Measurements from ENCODE around the gene NMNAT3. TPM values are rescaled to one million over a fixed set of nuclear protein-coding genes. Genes with fewer than 3 reads are reported as not detected.
A peak's percentile ranks its signal among the peaks of the same experiment; 100 is the strongest.

The NMNAT3 gene
- total RNA-seq, 2 donors from 2014 or later = 3.0 to 14.1 TPM

- TF ChIP-seq CTCF (IDR thresholded peaks at IDR 0.05) = no peak
- Histone ChIP-seq H3K4me1 (ENCODE audit: control insufficient read depth in 1 of 2, low read depth in 2 of 2) (peaks cover 6 to 48% of the 10 kb centered on the region in 2 donors), H3K36me3 (no peaks in the 10 kb centered on the region), H3K27me3 (replicated peaks; ENCODE audit: insufficient read depth) (no peaks in the 10 kb centered on the region), H3K27ac (no peak overlapping the region), H3K9me3 (no peaks in the 10 kb centered on the region), H3K4me3 (peak overlapping the region; percentile 88)
- no peak for DNase-seq (ENCODE audit: low spot score)
- ATAC-seq (ENCODE audit: insufficient number of reproducible peaks, low FRiP score, low read depth) = no peak
Measured at GRCh38 chr3:139540651-139541531, 136.9 kb downstream of the NMNAT3 start.

- H3K9me3 ChIP-seq = no peaks in the 10 kb centered on the region
- no peak for TF ChIP-seq CTCF (IDR thresholded peaks at IDR 0.05)
- no peaks in the 10 kb centered on the region for H3K27me3 ChIP-seq (replicated peaks; ENCODE audit: insufficient read depth)
- ATAC-seq (ENCODE audit: insufficient number of reproducible peaks, low FRiP score, low read depth) (no peak), DNase-seq (ENCODE audit: low spot score) (no peak)
- peaks cover 23 to 70% of the 10 kb centered on the region in 2 donors for H3K4me1 ChIP-seq (ENCODE audit: control insufficient read depth in 1 of 2, low read depth in 2 of 2)
- peak overlapping the region; percentile 64 to 67 for H3K27ac ChIP-seq
- H3K4me3 ChIP-seq = peak overlapping the region; percentile 88
- H3K36me3 ChIP-seq = no peaks in the 10 kb centered on the region
Measured at GRCh38 chr3:139538733-139539132, 139.0 kb downstream of the NMNAT3 start.

GRCh38 chr3:139537795-139538621 is 139.8 kb downstream of the NMNAT3 start:
- DNase-seq (ENCODE audit: low spot score) (no peak), ATAC-seq (ENCODE audit: insufficient number of reproducible peaks, low FRiP score, low read depth) (no peak)
- Histone ChIP-seq H3K4me1 (ENCODE audit: control insufficient read depth in 1 of 2, low read depth in 2 of 2) (peaks cover 31 to 77% of the 10 kb centered on the region in 2 donors), H3K36me3 (no peaks in the 10 kb centered on the region), H3K9me3 (no peaks in the 10 kb centered on the region), H3K4me3 (peak overlapping the region; percentile 88), H3K27me3 (replicated peaks; ENCODE audit: insufficient read depth) (no peaks in the 10 kb centered on the region), H3K27ac (peak overlapping the region; percentile 64 to 67)
- TF ChIP-seq CTCF (IDR thresholded peaks at IDR 0.05) = no peak

- H3K27ac ChIP-seq = no peak overlapping the region
Measured at GRCh38 chr3:139537361-139537760, 140.4 kb downstream of the NMNAT3 start.

More at GRCh38 chr3:139537361-139537760, 140.4 kb downstream of the NMNAT3 start:
- H3K9me3 ChIP-seq = no peaks in the 10 kb centered on the region
- ATAC-seq (ENCODE audit: insufficient number of reproducible peaks, low FRiP score, low read depth) (no peak), DNase-seq (ENCODE audit: low spot score) (no peak)
- H3K4me1 ChIP-seq (ENCODE audit: control insufficient read depth in 1 of 2, low read depth in 2 of 2) = peaks cover 32 to 81% of the 10 kb centered on the region in 2 donors
- no peaks in the 10 kb centered on the region for H3K36me3 ChIP-seq
- no peak overlapping the region for H3K4me3 ChIP-seq
- no peak for TF ChIP-seq CTCF (IDR thresholded peaks at IDR 0.05)
- no peaks in the 10 kb centered on the region for H3K27me3 ChIP-seq (replicated peaks; ENCODE audit: insufficient read depth)

Measured in thoracic aorta (tissue), 2 donors.